OCI-LY7 (cell line): ENCODE results near the gene FADS3. TPM values are rescaled to one million over a fixed set of nuclear protein-coding genes. Genes with fewer than 3 reads are reported as not detected.

Experiments used
- BruUV-seq: library from RNA; stranded (reverse); fragments of 400-500 nt; replicated peaks from 2 replicates; lab custom pipeline; 2021; lab: Mats Ljungman, UMichigan
- CTCF ChIA-PET: fragments of 300-600 bp; sonication (Branson Sonifier 250); formaldehyde crosslinking; loops from one replicate; lab custom pipeline; 2022; ENCODE audit warnings: antibody characterized with exemption; ENCODE audit not compliant: unreplicated experiment; lab: Charles Lee
- POLR2A ChIA-PET: fragments of 300-600 bp; sonication (Branson Sonifier 250); formaldehyde crosslinking; loops from one replicate; lab custom pipeline; 2022; ENCODE audit warnings: antibody characterized with exemption; lab: Charles Lee
- DNase-seq: peaks from one replicate; pipeline ENCODE4 v3.0.0-alpha.2; 2015; ENCODE audit warnings: low spot score
- H2AFZ ChIP-seq: fragments of 200-600 bp; sonication (generic), shearing (Covaris generic); 2 replicates; pipeline ENCODE4 v1.6.1; 2014; ENCODE audit warnings: mild to moderate bottlenecking, antibody characterized with exemption, low read length, moderate library complexity
- H3K27ac ChIP-seq: fragments of 200-600 bp; sonication (generic); 2 replicates; pipeline ENCODE4 v1.5.1; 2014; ENCODE audit warnings: mixed run types, low read depth, mild to moderate bottlenecking, moderate library complexity, low read length, inconsistent platforms; ENCODE audit not compliant: poor library complexity, severe bottlenecking
- H3K36me3 ChIP-seq: fragments of 200-600 bp; sonication (generic); 2 replicates; pipeline ENCODE4 v1.6.1; 2014; ENCODE audit warnings: mild to moderate bottlenecking, antibody characterized with exemption, low read length, moderate library complexity, mixed read lengths; ENCODE audit not compliant: insufficient read depth
- H3K4me1 ChIP-seq: fragments of 200-600 bp; sonication (generic); 2 replicates; pipeline ENCODE4 v1.5.1; 2014; ENCODE audit warnings: mild to moderate bottlenecking, low read length; ENCODE audit not compliant: insufficient read depth, poor library complexity, severe bottlenecking
- H3K4me2 ChIP-seq: fragments of 200-600 bp; sonication (generic); 2 replicates; pipeline ENCODE4 v1.6.1; 2014; ENCODE audit warnings: mild to moderate bottlenecking, low read length
- H3K4me3 ChIP-seq: fragments of 200-600 bp; sonication (generic); 2 replicates; pipeline ENCODE4 v1.5.1; 2014; ENCODE audit warnings: mild to moderate bottlenecking, low read depth, low read length; ENCODE audit not compliant: poor library complexity, severe bottlenecking
- H3K79me2 ChIP-seq: fragments of 200-600 bp; sonication (generic); 2 replicates; pipeline ENCODE4 v1.6.1; 2016; ENCODE audit warnings: low read depth, mild to moderate bottlenecking, low read length, moderate library complexity, mixed read lengths; ENCODE audit not compliant: insufficient read depth
- H3K9me2 ChIP-seq: fragments of 200-600 bp; sonication (generic); 2 replicates; pipeline ENCODE4 v1.6.1; 2016; ENCODE audit warnings: mild to moderate bottlenecking, low read length, mixed read lengths; ENCODE audit not compliant: insufficient read depth
- H3K9me3 ChIP-seq: fragments of 200-600 bp; sonication (generic); 2 replicates; pipeline ENCODE4 v1.6.1; 2014; ENCODE audit warnings: mild to moderate bottlenecking, mixed run types, low read length, mixed read lengths
- H4K20me1 ChIP-seq: fragments of 200-600 bp; sonication (generic); 2 replicates; pipeline ENCODE4 v1.6.1; 2014; ENCODE audit warnings: mild to moderate bottlenecking, antibody characterized with exemption, low read length, moderate library complexity, mixed read lengths; ENCODE audit not compliant: insufficient read depth
- CTCF ChIP-seq: fragments of 200-600 bp; sonication (generic); conservative IDR thresholded peaks from 2 replicates; pipeline ENCODE4 v1.5.1; 2014; ENCODE audit warnings: mild to moderate bottlenecking, antibody characterized with exemption, low read length, moderate library complexity, mixed read lengths
- EZH2phosphoT487 ChIP-seq: fragments of 200-600 bp; sonication (generic); IDR thresholded peaks from 2 replicates; pipeline ENCODE4 v1.6.1; 2018; ENCODE audit warnings: low read depth, borderline replicate concordance, mild to moderate bottlenecking, mixed run types, antibody characterized with exemption, low read length, moderate library complexity, mixed read lengths
- intact Hi-C: fragments of 100-400 bp; cut with micrococcal nuclease; formaldehyde crosslinking; loops from one replicate; pipeline ENCODE4 v1.10.0; 2022; ENCODE audit not compliant: unreplicated experiment
- total RNA-seq, 2 experiments: library from RNA; depleted of rRNA in 1 of 2; stranded (reverse); fragments of >200 nt in 1 of 2; shearing (Covaris generic) in 1 of 2; gene quantifications; 2 replicates each; pipeline ENCODE4 v1.2.3, GENCODE V29; 2014 to 2022

The FADS3 gene
- total RNA-seq, 2 experiments from 2014 or later, result 103 to 191 TPM

GRCh38 chr11:61833471-61833870 is 57.9 kb downstream of the FADS3 start:
- Histone ChIP-seq H3K4me2 (no peak overlapping the region; the same call in 1 of the 2 replicates), H3K36me3 (no peaks in the 10 kb centered on the region), H3K79me2 (no peaks in the 10 kb centered on the region), H3K27ac (peak overlapping the region; percentile 59), H3K4me3 (no peak overlapping the region), H2AFZ (no peak overlapping the region), H4K20me1 (no peaks in the 10 kb centered on the region), H3K9me3 (no peaks in the 10 kb centered on the region), H3K4me1 (peaks cover 31% of the 10 kb centered on the region), H3K9me2 (no peaks in the 10 kb centered on the region)
- CTCF ChIA-PET, result no interaction called here
- TF ChIP-seq CTCF, result no peak
- no peak for TF ChIP-seq EZH2phosphoT487
- POLR2A ChIA-PET, result interaction anchor here (0.9 to 1.1 kb wide), 2 partner anchors 14 to 38 kb away, joined by 3 read pairs; no protein-coding TSS in a partner anchor
- no TSS peak for BruUV-seq
- intact Hi-C loops, result no loop called here
- no peak for DNase-seq

- Histone ChIP-seq H3K4me3 (no peak overlapping the region), H3K79me2 (no peaks in the 10 kb centered on the region), H3K9me3 (no peaks in the 10 kb centered on the region), H3K4me1 (peaks cover 31% of the 10 kb centered on the region), H3K27ac (no peak overlapping the region), H3K9me2 (no peaks in the 10 kb centered on the region), H2AFZ (no peak overlapping the region), H3K4me2 (no peak overlapping the region), H3K36me3 (no peaks in the 10 kb centered on the region), H4K20me1 (no peaks in the 10 kb centered on the region)
- no peak for DNase-seq
- ChIA-PET CTCF (no interaction called here), POLR2A (no interaction called here)
- no TSS peak for BruUV-seq
- intact Hi-C loops, result no loop called here
- TF ChIP-seq CTCF (no peak), EZH2phosphoT487 (no peak)
Measured at GRCh38 chr11:61832754-61833153, 58.6 kb downstream of the FADS3 start.

GRCh38 chr11:61832207-61832606 is 59.1 kb downstream of the FADS3 start:
- CTCF ChIA-PET, result no interaction called here
- H4K20me1 ChIP-seq, result no peaks in the 10 kb centered on the region
- H3K4me3 ChIP-seq, result no peak overlapping the region
- no peaks in the 10 kb centered on the region for H3K9me2 ChIP-seq
- no peaks in the 10 kb centered on the region for H3K9me3 ChIP-seq
- no peaks in the 10 kb centered on the region for H3K79me2 ChIP-seq
- H3K27ac ChIP-seq, result no peak overlapping the region
- DNase-seq, result no peak
- no TSS peak for BruUV-seq
- no peak overlapping the region; the same call in 1 of the 2 replicates for H3K4me2 ChIP-seq
- TF ChIP-seq CTCF (no peak), EZH2phosphoT487 (no peak)
- no peak overlapping the region for H2AFZ ChIP-seq
- intact Hi-C loops, result no loop called here
- H3K4me1 ChIP-seq, result peaks cover 31% of the 10 kb centered on the region
- no peaks in the 10 kb centered on the region for H3K36me3 ChIP-seq
- POLR2A ChIA-PET, result no interaction called here
